PC-9 (cell line): Measurements from ENCODE around the gene RDH13.

Source experiments
- EZH2 ChIP-seq: fragments of 200-600 bp; sonication (generic); IDR thresholded peaks from 2 replicates; pipeline ENCODE4 v1.8.0; 2017; ENCODE audit warnings: antibody characterized with exemption, low read depth
- TF ChIP-seq, protein P1 (sequence below): fragments of 200-600 bp; sonication (generic); conservative IDR thresholded peaks from 2 replicates; pipeline ENCODE4 v1.6.1; 2017; ENCODE audit warnings: mixed run types, antibody characterized with exemption, mild to moderate bottlenecking, moderate library complexity

DNA sequence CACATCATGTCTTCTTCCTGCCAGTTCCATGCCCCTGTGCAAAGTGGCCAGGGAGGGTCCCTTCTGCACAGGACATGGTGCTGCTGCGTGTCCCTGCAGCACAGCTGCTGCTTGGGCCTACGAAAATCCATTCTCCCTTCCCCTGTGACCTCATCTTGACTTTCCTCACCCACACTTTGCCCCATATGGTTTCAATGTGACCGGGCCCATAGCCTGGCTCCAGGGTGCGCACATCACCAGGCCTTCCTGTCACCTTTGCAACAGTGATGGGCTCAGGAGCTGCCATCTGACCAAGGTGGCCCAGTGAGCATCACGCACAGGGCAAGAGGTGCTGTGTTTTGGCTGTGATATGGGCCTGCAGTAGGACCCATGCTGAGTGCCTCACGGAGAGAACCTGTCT is 43.6 kb upstream of the RDH13 start:
- TF ChIP-seq, protein P1, sequence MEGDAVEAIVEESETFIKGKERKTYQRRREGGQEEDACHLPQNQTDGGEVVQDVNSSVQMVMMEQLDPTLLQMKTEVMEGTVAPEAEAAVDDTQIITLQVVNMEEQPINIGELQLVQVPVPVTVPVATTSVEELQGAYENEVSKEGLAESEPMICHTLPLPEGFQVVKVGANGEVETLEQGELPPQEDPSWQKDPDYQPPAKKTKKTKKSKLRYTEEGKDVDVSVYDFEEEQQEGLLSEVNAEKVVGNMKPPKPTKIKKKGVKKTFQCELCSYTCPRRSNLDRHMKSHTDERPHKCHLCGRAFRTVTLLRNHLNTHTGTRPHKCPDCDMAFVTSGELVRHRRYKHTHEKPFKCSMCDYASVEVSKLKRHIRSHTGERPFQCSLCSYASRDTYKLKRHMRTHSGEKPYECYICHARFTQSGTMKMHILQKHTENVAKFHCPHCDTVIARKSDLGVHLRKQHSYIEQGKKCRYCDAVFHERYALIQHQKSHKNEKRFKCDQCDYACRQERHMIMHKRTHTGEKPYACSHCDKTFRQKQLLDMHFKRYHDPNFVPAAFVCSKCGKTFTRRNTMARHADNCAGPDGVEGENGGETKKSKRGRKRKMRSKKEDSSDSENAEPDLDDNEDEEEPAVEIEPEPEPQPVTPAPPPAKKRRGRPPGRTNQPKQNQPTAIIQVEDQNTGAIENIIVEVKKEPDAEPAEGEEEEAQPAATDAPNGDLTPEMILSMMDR = no peak
- TF ChIP-seq EZH2 = no peak
